ENCODE data around the gene ZNF697. TPM values are rescaled to one million over a fixed set of nuclear protein-coding genes. Genes with fewer than 3 reads are reported as not detected.
"Not testable (repeated sequence)": the region's sequence is repeated elsewhere in the genome, so short reads cannot be mapped to it uniquely, and the experiment has no call there.

Gene ZNF697
- total RNA-seq, 2 donors from 2014 or later: 12.0 to 14.8 TPM

DNA sequence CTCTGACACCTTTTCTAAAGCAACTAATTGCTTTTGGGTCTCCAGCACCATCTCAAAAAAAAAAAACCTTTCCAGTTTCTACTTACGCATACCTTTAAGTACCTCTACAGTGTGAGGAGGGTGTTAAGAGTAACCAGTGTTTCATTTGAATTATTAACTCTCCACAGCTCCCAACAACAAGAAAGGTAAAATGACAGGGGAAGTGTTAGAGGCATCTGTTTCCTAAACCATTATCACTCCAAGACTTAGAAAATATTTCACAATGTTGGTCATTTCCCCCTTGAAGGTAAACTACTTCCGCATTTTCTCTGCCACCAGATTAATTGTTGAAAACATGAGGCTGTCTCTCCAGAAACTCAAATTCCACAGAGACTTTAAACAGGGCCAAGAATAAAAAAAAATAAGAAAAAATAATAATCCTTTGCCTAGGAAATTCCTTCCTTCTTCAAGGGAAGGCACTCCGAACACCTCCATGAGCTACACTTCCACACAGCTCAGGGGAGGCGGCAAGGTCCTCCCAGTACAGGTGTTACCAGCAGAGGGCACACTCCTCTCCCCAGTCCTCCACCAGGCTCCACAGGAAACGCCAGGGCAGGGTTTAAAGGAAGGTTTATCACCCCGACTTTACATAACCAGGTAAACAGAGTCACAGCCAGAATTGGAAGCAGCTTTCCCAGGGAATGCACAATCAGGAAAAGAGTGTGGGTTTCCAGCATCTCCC, 40.8 kb downstream of the ZNF697 start:
- H3K4me3 ChIP-seq (ENCODE audit: low read length); H3K36me3 ChIP-seq (ENCODE audit: control insufficient read depth, insufficient read depth, low read length); H3K4me1 ChIP-seq (ENCODE audit: control insufficient read depth, insufficient read depth, low read length); H3K27me3 ChIP-seq (ENCODE audit: control insufficient read depth, insufficient read depth, low read length, poor library complexity, severe bottlenecking); H3K9me3 Mint-ChIP-seq; H3K27ac ChIP-seq (ENCODE audit: low read depth, low read length); H3K9ac ChIP-seq (ENCODE audit: extremely low read depth, low read length, poor library complexity, severe bottlenecking); H3K27ac Mint-ChIP-seq; H3K4me3 Mint-ChIP-seq; DNase-seq; H3K9me3 ChIP-seq (ENCODE audit: control insufficient read depth, low read length); H3K36me3 Mint-ChIP-seq (ENCODE audit: low read depth): not testable (repeated sequence)
- peaks cover 11% of the 10 kb centered on the region for H3K27me3 Mint-ChIP-seq (ENCODE audit: insufficient read depth)
- no CpG with 5 or more reads among the region's 6 CpGs for WGBS, 2 experiments (ENCODE audit: insufficient coverage in 1 of 2, insufficient read length in 1 of 2)
- TF ChIP-seq, protein P1, sequence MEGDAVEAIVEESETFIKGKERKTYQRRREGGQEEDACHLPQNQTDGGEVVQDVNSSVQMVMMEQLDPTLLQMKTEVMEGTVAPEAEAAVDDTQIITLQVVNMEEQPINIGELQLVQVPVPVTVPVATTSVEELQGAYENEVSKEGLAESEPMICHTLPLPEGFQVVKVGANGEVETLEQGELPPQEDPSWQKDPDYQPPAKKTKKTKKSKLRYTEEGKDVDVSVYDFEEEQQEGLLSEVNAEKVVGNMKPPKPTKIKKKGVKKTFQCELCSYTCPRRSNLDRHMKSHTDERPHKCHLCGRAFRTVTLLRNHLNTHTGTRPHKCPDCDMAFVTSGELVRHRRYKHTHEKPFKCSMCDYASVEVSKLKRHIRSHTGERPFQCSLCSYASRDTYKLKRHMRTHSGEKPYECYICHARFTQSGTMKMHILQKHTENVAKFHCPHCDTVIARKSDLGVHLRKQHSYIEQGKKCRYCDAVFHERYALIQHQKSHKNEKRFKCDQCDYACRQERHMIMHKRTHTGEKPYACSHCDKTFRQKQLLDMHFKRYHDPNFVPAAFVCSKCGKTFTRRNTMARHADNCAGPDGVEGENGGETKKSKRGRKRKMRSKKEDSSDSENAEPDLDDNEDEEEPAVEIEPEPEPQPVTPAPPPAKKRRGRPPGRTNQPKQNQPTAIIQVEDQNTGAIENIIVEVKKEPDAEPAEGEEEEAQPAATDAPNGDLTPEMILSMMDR (conservative IDR thresholded peaks at IDR 0.05): peak; percentile 54
- peaks cover 46% of the 10 kb centered on the region for H3K4me1 Mint-ChIP-seq

DNA sequence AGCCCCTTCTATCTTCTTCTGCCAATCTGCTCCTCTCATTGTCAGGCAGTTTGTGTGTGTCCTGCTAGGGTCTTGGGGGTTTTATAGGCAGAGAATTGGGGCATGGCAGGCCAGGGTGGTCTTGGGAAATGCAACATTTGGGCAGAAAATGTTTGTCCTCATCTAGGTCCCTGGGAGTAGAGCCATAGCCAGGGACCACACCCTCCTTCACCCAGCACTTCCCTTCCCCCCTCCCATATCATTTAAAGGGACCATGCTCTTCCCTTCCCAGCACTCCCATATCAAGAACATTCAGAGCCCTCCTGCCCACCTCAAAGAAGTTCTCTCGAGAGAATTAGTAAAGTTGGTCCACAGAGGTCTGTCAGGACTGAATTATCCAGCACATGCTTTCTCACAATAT, 41.7 kb downstream of the ZNF697 start:
- Mint-ChIP-seq H3K36me3 (ENCODE audit: low read depth) (no peaks in the 10 kb centered on the region), H3K4me1 (peaks cover 41% of the 10 kb centered on the region), H3K27ac (no peak overlapping the region), H3K4me3 (no peak overlapping the region), H3K9me3 (no peaks in the 10 kb centered on the region), H3K27me3 (ENCODE audit: insufficient read depth) (peaks cover 11% of the 10 kb centered on the region)
- TF ChIP-seq, protein P1 (conservative IDR thresholded peaks at IDR 0.05): no peak
- Histone ChIP-seq H3K9me3 (ENCODE audit: control insufficient read depth, low read length) (no peaks in the 10 kb centered on the region), H3K9ac (ENCODE audit: extremely low read depth, low read length, poor library complexity, severe bottlenecking) (no peak overlapping the region), H3K36me3 (ENCODE audit: control insufficient read depth, insufficient read depth, low read length) (no peaks in the 10 kb centered on the region), H3K27ac (ENCODE audit: low read depth, low read length) (no peak overlapping the region), H3K27me3 (ENCODE audit: control insufficient read depth, insufficient read depth, low read length, poor library complexity, severe bottlenecking) (no peaks in the 10 kb centered on the region), H3K4me3 (ENCODE audit: low read length) (no peak overlapping the region), H3K4me1 (ENCODE audit: control insufficient read depth, insufficient read depth, low read length) (peaks cover 4% of the 10 kb centered on the region)
- no peak for DNase-seq
- WGBS, 2 experiments (ENCODE audit: insufficient coverage in 1 of 2, insufficient read length in 1 of 2): 82 to 100% methylated on average over 1 of the region's 1 CpG

DNA sequence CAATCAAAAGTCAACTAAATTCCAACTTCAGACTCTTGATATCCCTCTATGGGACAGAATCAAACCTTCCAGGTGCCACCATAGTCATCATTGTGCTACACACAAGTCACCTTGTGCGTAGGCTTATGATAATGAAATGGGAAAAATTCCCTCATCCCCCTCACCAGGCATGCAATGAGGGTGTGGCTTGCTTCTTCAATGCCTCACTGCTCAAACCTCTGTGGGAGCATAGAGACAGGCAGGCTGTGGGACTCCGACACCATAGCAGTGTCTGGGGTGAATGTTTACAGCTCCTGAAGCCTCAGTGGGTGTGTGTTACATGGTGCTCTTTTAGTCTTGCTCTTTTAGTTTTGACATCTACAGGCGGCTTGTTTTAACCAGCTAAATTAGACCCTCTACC, 42.4 kb downstream of the ZNF697 start:
- peaks cover 4% of the 10 kb centered on the region for H3K4me1 ChIP-seq (ENCODE audit: control insufficient read depth, insufficient read depth, low read length)
- TF ChIP-seq, protein P1 (conservative IDR thresholded peaks at IDR 0.05): no peak
- H3K9ac ChIP-seq (ENCODE audit: extremely low read depth, low read length, poor library complexity, severe bottlenecking): no peak overlapping the region
- no peaks in the 10 kb centered on the region for H3K27me3 ChIP-seq (ENCODE audit: control insufficient read depth, insufficient read depth, low read length, poor library complexity, severe bottlenecking)
- WGBS, 2 experiments (ENCODE audit: insufficient coverage in 1 of 2, insufficient read length in 1 of 2): 98 to 100% methylated on average over 1 to 2 of the region's 3 CpGs
- H3K27ac ChIP-seq (ENCODE audit: low read depth, low read length): no peak overlapping the region
- H3K4me1 Mint-ChIP-seq: peaks cover 36% of the 10 kb centered on the region
- no peak overlapping the region for H3K4me3 ChIP-seq (ENCODE audit: low read length)
- no peaks in the 10 kb centered on the region for H3K9me3 Mint-ChIP-seq
- H3K27me3 Mint-ChIP-seq (ENCODE audit: insufficient read depth): peaks cover 7% of the 10 kb centered on the region
- no peak overlapping the region for H3K27ac Mint-ChIP-seq
- DNase-seq: no peak
- no peaks in the 10 kb centered on the region for H3K36me3 ChIP-seq (ENCODE audit: control insufficient read depth, insufficient read depth, low read length)
- no peaks in the 10 kb centered on the region for H3K36me3 Mint-ChIP-seq (ENCODE audit: low read depth)
- no peaks in the 10 kb centered on the region for H3K9me3 ChIP-seq (ENCODE audit: control insufficient read depth, low read length)
- H3K4me3 Mint-ChIP-seq: no peak overlapping the region

DNA sequence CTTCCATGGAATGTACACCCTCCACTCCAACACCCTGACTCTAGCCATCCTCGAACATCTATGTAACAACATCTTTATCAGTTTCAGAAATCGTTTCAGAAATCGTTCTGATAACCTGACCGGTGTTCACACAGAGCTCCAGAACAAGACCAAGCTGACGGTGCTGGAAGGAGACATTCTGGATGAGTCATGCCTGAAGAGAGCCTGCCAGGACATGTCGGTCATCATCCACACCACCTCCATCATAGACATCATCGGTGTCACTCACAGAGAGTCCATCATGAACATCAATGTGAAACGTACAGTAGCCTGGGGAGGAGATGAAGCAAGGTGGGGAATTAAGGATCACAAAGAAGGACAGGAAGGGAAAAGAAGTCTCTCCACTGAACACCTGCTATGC, 43.0 kb downstream of the ZNF697 start:
- peaks cover 32% of the 10 kb centered on the region for H3K4me1 Mint-ChIP-seq
- H3K36me3 ChIP-seq (ENCODE audit: control insufficient read depth, insufficient read depth, low read length); H3K4me3 Mint-ChIP-seq; H3K9me3 Mint-ChIP-seq; H3K9me3 ChIP-seq (ENCODE audit: control insufficient read depth, low read length); H3K27me3 ChIP-seq (ENCODE audit: control insufficient read depth, insufficient read depth, low read length, poor library complexity, severe bottlenecking); H3K4me1 ChIP-seq (ENCODE audit: control insufficient read depth, insufficient read depth, low read length); H3K27ac ChIP-seq (ENCODE audit: low read depth, low read length); DNase-seq; H3K4me3 ChIP-seq (ENCODE audit: low read length); H3K9ac ChIP-seq (ENCODE audit: extremely low read depth, low read length, poor library complexity, severe bottlenecking); H3K27me3 Mint-ChIP-seq (ENCODE audit: insufficient read depth); H3K27ac Mint-ChIP-seq; H3K36me3 Mint-ChIP-seq (ENCODE audit: low read depth): not testable (repeated sequence)
- WGBS, 2 experiments (ENCODE audit: insufficient coverage in 1 of 2, insufficient read length in 1 of 2): 79 to 96% methylated on average over 4 to 8 of the region's 8 CpGs

Data from endodermal cell (in vitro differentiated cells).